CD4-positive, alpha-beta T cell treated with Interleukin-1 beta for 1 hour (primary cell): ENCODE measurements around the gene ETV7.
"Not testable (repeated sequence)": the region's sequence is repeated elsewhere in the genome, so short reads cannot be mapped to it uniquely, and the experiment has no call there.

ENCODE experiments used
- DNase-seq, 2 donors: peaks; one replicate each; pipeline ENCODE4 v3.0.0-alpha.2; 2020 to 2022

ETV7 gene

DNA sequence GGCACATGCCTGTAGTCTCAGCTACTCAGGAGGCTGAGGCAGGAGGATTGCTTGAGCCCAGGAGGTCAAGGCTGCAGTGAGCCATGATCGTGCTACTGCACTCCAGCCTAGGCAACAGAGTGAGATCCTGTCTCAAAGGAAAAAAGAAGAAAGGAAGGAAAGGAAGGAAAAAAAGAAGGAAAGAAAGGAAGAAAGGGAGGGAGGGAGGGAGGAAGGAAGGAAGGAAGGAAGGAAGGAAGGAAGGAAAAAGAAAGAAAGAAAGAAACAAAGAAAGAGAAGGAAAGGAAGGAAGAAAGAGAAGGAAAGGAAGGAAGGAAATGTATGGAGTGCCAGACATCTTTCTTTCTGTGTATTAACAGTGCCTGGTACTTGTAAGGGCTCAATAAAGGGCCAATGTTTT is 49.2 kb downstream of the ETV7 start:
- DNase-seq, result not testable (repeated sequence)

GRCh38 chr6:36337814-36338213 is 49.7 kb downstream of the ETV7 start:
- no peak for DNase-seq

DNA sequence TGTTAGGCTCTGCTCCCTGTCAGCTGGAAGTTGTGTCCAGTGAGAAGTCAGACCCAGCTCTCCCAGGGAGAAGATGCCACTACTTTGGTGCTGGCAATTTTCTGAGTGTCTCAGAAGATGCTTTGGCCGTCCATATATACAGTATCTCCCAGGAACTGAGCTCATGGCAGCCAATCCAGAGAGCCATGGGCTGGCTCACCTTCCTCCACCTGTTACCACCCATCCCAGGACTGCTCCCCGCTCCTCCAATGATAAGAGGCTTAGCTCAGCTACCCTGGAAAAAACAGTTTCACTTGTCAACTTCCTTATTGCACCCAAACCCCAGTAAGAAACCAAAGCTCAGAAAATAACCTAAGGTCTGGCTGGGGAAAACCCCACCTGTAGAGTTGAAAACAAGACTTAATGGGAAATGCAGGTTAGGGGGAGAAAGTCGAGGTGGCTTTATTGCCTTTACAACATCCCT is 50.7 kb downstream of the ETV7 start, which contains the start of gene BNIP5:
Gene BNIP5 (minus strand): TSS at position 110 of the 463 bp plus-strand sequence. CDS start 6,198 bp downstream, outside the sequence.
- peak in 1 of 2 donors; percentile 23 for DNase-seq

GRCh38 chr6:36336208-36336710 is 51.2 kb downstream of the ETV7 start:
- no peak for DNase-seq

DNA sequence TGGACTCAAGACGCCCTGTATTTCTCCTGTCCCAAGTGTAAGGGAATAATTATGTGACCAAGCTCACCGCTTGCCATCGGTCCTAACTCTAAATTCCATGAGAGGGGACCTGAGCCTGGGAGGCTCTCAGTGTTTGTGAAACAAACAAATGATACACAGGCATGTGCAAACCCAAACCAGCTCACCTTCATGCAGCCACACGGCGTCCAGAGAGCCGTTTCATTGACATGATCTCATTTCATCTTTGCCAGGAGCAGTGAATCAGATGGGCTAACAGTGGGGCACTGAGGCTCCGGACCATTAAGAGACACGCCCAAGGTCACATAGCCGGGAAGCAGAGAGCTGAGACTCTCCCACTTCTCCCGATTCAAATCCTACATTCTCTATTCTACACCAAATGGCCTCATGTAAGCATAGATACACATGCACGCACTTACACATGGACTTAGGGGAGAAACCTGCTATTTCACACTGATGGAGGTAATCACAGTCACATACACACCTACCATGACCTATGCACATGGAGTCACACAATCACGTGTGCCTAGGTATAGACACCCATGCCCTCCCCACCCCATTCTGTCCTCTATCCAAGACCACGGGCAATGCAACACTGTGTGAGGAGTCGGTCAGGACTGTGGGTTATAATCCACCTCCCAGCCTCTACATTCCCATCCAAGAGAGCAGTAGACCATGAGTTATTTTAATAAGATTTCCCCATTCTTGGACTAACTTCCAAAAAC is 51.8 kb downstream of the ETV7 start:
- DNase-seq, result no peak

DNA sequence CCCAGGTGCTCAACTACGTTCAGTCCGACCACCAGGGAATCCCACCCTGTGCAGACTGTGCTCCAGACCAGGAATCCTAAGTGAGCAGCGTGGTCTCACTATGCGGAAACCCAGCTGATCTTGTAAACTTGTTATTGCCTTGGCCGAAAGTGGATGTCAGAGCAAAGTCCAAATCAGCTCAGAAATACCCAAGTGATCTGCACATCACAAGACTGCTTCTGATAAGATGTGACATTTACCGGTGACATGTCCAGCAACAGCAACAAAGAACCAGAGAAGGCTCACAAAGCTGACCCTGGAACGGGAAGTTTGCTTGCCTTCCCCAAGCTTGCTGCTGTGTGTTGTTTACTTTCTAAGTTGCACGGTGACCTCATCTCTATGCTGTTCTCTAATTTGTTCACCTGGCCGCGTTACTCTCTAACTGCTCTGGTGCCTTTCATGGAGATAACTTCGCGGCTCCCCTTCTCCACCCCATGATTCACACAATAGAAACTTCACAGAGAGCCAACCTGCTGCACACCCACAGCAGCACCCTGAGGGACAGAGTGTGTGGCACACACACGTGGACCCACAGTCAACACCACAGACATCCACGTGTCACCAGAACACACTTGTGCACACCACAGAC is 52.5 kb downstream of the ETV7 start:
- DNase-seq, result no peak

GRCh38 chr6:36333931-36334725 is 53.3 kb downstream of the ETV7 start:
- no peak for DNase-seq

DNA sequence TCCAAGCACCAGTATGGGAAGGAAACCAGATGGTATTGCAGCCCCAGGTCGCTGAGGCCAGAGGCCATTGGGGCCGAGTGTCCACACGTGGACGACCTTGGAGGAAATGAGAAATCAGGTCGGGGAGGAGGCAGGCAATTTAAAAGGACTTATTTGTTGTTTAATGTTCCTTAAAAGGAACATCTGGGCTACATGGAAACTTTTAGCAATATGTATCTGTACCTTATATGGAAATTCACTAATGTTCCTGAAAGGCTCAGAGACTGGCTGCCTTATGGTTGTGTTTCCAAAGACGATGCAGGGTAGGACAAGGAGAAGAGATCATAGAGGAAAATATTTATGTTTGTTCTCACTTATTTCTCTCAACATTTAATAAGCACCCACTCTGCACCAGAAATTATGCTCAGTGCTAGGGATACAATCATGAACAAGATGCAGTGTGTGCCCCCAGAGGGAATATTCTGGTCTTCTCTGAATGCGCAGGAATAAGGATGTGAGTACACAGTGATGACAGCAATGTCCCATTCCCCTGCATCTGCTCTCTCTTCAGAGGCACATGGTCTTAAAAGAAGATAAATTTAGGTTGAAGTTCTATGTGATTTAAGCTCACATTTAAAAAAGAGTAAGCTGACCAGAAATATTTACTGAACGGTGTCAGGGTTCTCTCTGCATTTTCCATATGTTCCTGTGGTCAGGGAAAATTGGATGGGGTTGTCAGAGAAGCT is 54.1 kb downstream of the ETV7 start:
- DNase-seq, result no peak

DNA sequence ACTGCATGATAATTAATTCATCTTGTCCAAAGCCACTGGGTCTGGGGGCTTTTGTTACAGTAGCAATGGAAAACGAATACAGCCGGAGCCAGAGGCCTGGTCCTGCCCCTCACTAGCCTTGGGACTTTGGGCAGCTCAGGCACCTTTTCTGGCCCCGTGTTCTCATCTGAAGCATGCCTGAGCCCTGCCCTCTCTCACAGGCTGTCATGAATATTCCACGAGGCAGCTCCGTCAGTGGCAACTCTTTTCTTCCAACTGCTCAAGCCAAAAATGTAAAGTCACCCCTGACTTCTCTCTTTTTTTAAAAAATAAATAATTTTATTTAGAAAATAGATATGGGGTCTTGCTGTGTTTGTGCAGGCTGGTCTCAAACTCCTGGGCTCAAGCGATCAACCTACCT is 56.1 kb downstream of the ETV7 start:
- no peak for DNase-seq

GRCh38 chr6:36330366-36330765 is 57.1 kb downstream of the ETV7 start:
- no peak for DNase-seq

DNA sequence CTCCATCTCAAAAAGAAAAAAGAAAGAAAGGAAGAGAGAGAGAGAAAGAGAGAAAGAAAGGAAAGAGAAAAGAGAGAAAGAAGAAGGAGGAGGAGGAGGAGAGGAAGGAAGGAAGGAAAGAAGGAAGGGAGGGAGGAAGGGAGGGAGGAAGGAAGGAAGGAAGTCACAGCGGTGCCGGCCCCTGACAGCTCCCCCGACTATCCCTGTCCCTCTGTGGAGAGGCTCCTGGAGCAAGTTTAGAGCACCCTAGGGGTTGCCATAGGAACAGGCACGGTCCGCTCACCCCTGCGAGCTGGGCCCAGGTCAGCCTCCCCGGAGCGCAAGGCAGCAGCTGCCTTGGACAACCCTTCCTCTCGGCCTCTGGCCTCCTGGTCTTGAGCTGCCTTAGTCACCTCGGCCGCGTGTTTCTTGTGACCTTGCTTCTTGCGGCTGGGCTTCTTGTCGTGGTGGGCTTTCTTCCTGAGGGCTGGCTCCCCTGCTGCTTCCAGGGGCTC is 57.6 kb downstream of the ETV7 start:
- no peak for DNase-seq

- no peak for DNase-seq
These were observed 58.9 kb downstream of the ETV7 start for GRCh38 chr6:36328600-36328999.

DNA sequence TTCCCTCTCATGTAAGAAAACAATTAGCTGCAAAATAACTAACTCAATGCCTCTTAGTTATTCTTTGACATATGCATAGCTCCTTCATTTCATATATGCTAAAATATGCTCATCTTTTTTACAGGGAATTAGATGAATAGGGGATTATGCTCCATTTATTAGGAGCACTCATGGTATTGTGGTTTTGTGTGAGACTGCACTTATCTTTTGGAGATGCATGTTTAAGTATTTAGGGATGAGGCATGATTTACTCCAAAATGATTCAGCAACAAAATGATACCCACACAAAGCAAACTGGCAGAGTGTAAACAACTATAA is 59.6 kb downstream of the ETV7 start:
- no peak for DNase-seq

- DNase-seq, result no peak
These were observed 60.1 kb downstream of the ETV7 start for GRCh38 chr6:36327226-36327918.

DNA sequence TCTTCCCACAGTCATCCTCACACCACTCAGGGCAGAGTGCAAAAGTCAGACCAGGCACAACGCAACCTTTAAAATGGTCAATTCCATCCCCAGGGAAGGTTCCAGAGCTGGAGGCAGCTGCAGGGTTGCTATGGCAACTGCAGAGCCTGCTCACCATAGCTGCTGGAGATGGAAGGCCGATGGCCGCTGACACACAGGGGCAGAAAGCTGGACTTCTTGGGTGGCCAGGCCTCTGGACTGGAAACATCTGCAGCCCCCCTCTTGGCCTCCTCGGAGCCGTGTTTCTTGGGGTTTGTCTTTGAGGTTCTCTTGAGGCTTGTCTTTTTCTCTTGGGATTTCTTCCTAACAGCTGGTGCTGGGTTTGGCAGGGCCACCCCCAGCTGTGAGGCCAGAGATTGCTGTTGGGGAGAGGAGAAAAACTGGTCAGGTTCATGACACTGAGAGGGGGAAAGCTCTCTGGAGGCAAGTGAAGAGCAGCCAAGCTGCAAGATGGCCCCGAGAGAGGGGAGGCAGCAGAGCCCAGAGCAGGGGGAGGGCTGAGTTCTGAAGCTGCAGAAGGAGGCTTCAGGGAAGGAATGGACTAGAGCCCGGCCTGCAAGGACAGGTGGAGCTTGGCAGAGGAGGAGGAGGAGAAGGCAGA is 61.0 kb downstream of the ETV7 start:
- no peak for DNase-seq

DNA sequence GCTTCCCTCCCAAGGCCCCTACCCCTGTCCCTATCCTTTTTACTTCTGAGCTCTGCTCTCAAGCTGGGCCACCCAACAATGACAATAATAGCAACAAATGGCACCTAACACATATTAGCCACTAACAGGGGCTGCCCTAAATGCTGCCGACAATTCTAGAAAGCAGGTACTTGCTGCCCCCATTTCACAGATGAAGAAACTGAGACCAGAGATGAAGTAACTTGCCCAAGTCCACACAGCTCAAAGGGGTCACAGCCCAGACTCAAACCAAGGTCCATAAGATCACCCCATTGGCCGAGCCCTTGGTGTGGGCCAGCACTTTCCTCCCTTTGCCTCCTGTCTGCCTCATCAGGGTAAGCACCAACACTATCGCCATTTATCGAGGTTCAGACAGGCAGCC is 62.8 kb downstream of the ETV7 start:
- no peak for DNase-seq

- no peak for DNase-seq
These were observed 63.3 kb downstream of the ETV7 start for GRCh38 chr6:36324191-36324590.

GRCh38 chr6:36323062-36323461 is 64.4 kb downstream of the ETV7 start:
- DNase-seq, result peak in 1 of 2 donors; percentile 8

DNA sequence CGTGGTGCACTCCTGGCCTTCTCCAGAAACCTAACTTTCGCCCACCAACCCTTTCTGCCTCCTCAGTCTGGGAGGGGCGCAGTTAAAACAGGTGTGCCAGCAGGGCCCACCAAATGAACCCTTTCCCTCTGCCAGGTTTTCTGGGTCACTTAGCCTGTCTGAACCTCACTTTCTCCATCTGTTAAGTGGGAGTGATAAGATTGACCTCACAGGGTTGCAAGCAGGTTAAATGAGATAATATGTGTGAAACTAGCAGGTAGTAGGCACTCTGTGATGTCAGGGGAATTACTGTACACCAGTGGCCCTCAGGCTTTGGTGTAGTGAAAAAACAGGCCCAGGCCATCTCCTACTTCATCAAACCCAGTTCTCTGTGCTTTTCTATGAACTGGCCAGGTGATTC is 64.9 kb downstream of the ETV7 start:
- DNase-seq, result no peak

DNA sequence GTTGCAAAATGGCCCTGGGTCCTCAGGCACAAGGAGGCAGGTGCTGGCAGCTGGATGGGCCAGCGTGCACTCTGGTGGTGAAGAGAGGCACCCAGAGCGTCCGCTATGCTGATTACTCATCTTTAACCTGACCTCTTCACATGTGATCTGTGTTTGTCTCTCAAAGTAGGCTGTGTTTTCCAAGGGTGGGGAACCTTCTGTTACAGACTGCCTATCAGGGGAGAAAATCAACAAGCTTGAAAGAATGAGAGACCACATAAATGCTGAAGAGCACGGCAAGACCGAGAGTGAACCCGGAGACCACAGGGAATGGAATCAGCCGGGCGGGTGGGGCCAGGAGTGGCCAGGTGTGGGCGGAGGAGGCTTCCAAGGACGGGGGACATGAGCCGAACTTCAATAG is 67.0 kb downstream of the ETV7 start:
- no peak for DNase-seq

DNA sequence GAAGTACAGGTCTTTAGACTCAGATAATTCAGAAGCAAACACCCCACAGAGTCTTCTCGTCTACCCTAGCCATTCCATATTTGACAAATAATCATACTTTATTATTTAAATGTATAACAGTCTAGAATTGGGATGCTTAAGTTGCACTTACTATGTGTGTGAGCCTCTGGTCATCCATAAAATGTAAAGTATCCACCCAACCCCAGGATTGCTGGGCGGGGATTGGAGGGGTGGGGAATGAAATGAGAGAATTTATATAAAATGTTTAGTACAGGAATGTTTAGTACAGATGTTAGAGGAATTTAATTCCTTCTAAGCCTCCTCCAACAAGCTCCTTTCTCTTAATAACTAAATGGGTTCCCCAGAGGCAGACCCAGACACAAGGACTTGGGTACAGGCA is 67.6 kb downstream of the ETV7 start:
- DNase-seq, result no peak

- DNase-seq, result no peak
These were observed 68.1 kb downstream of the ETV7 start for GRCh38 chr6:36319436-36319762.
